ENCODE results near the gene ENDOG. TPM values are rescaled to one million over a fixed set of nuclear protein-coding genes. Genes with fewer than 3 reads are reported as not detected.
"Not testable (repeated sequence)": the region's sequence is repeated elsewhere in the genome, so short reads cannot be mapped to it uniquely, and the experiment has no call there.

ENDOG gene
- total RNA-seq, 3 donors from 2014 or later (not counting 1 experiment from before 2014, with no cell fraction given), result 6.7 to 12.5 (median 8.3) TPM

DNA sequence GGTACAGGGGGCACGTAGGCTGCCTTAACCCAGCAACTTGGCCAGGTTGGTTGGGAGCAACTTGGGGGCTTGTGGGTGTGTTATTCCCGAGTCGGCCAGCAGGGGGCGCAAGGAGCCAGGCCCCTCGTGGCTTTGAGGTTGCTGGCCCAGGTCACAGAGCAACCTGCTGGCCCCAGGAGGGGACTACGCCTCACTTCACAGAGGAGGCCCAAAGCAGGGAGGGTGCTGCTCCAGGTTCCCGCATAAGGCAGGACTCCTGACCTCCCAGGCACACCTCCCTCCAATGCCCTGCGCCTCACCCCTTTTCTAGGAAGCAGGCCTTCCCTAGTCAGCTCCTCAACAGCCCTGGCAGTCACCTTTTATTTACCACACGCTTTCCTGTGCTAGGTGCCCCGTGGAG, 45.3 kb downstream of the ENDOG start:
- H3K27ac Mint-ChIP-seq, result peak overlapping the region in 1 of 2 donors; percentile 14
- intact Hi-C loops (cut with micrococcal nuclease), result loop anchor here (1.0 to 5.0 kb wide), 3 partner anchors 18 to 84 kb away; partner anchors contain the start of genes DOLK, KYAT1 and NUP188

DNA sequence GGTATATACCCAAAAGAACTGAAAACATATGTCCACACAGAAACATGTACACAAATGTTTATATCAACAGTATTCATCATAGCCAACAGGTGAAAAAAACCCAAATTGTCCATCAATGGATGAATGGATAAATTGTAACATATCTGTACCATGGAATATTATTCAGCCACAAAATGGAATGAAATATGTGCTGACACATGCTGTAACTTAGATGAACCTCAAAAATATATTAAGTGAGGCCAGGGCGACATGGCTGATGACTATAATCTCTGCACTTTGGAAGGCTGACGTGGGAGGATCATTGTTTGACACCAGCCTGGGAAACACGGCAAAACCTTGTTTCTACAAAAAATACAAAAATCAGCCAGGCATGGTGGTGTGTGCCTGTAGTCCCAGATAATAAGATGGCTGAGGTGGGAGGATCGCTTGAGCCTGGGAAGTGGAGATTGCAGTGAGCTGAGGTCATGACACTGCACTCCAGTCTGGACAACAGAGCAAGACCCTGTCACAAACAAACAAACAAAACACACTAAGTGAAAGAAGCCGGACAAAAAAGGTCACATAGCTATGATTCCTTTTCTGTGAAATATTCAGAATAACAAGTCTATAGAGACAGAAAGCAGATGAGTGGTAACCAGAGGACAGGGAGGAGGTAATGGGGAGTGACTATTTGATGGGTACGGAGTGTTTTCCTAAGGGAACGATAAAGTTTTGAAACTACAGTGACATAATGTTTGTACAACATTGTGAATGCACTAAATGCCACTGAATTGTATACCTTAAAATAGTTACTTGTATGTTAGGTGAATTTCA, 52.0 kb downstream of the ENDOG start:
- DNase-seq, result no peak
- WGBS (ENCODE audit: insufficient coverage), result 97% methylated on average over 5 of the region's 7 CpGs
- no peaks in the 10 kb centered on the region for H3K27me3 ChIP-seq (ENCODE audit: control insufficient read depth, insufficient read depth, low read length)
- intact Hi-C loops (cut with micrococcal nuclease), result no loop called here
- ATAC-seq, result no peak
- Mint-ChIP-seq H3K4me3 (no peak overlapping the region), H3K27me3 (ENCODE audit: low read depth in 2 of 2) (no peaks in the 10 kb centered on the region), H3K36me3 (no peaks in the 10 kb centered on the region), H3K9me3 (no peaks in the 10 kb centered on the region), H3K27ac (no peak overlapping the region), H3K4me1 (no peaks in the 10 kb centered on the region)
- TF ChIP-seq CTCF (IDR thresholded peaks at IDR 0.05), result no peak
- no peak overlapping the region for H3K27ac ChIP-seq (ENCODE audit: low read length)
- no peaks in the 10 kb centered on the region for H3K36me3 ChIP-seq (ENCODE audit: control insufficient read depth, insufficient read depth, low read length)
- no peaks in the 10 kb centered on the region for H3K4me1 ChIP-seq (ENCODE audit: control insufficient read depth, insufficient read depth, low read length)
- no peaks in the 10 kb centered on the region for H3K9me3 ChIP-seq (ENCODE audit: control insufficient read depth, insufficient read depth, low read length)
- no peak overlapping the region for H3K4me3 ChIP-seq (ENCODE audit: low read length)

More for the DNA sequence above, 45.3 kb downstream of the ENDOG start:
- Histone ChIP-seq H3K4me1 (ENCODE audit: control insufficient read depth, insufficient read depth, low read length) (peaks cover 5% of the 10 kb centered on the region), H3K27me3 (ENCODE audit: control insufficient read depth, insufficient read depth, low read length) (no peaks in the 10 kb centered on the region), H3K36me3 (ENCODE audit: control insufficient read depth, insufficient read depth, low read length) (no peaks in the 10 kb centered on the region), H3K9me3 (ENCODE audit: control insufficient read depth, insufficient read depth, low read length) (no peaks in the 10 kb centered on the region), H3K4me3 (ENCODE audit: low read length) (no peak overlapping the region), H3K27ac (ENCODE audit: low read length) (no peak overlapping the region)
- peak; percentile 94 for TF ChIP-seq CTCF (IDR thresholded peaks at IDR 0.05)
- DNase-seq, result peak; percentile 85 to 90
- WGBS (ENCODE audit: insufficient coverage), result 23% methylated on average over 10 of the region's 10 CpGs
- Mint-ChIP-seq H3K9me3 (no peaks in the 10 kb centered on the region), H3K4me3 (no peak overlapping the region), H3K4me1 (peaks cover 0 to 6% of the 10 kb centered on the region in 2 donors), H3K27me3 (ENCODE audit: low read depth in 2 of 2) (no peaks in the 10 kb centered on the region), H3K36me3 (no peaks in the 10 kb centered on the region)
- peak; percentile 90 to 100 (median 98) for ATAC-seq

GRCh38 chr9:128870941-128871265, 52.6 kb downstream of the ENDOG start:
- H3K27me3 Mint-ChIP-seq (ENCODE audit: low read depth in 2 of 2); H3K27me3 ChIP-seq (ENCODE audit: control insufficient read depth, insufficient read depth, low read length); H3K4me3 Mint-ChIP-seq; H3K36me3 ChIP-seq (ENCODE audit: control insufficient read depth, insufficient read depth, low read length); DNase-seq; H3K4me1 Mint-ChIP-seq; H3K27ac Mint-ChIP-seq; H3K27ac ChIP-seq (ENCODE audit: low read length); H3K36me3 Mint-ChIP-seq; H3K9me3 Mint-ChIP-seq; intact Hi-C loops (cut with micrococcal nuclease); H3K9me3 ChIP-seq (ENCODE audit: control insufficient read depth, insufficient read depth, low read length); H3K4me1 ChIP-seq (ENCODE audit: control insufficient read depth, insufficient read depth, low read length); H3K4me3 ChIP-seq (ENCODE audit: low read length); ATAC-seq: not testable (repeated sequence)
- 88% methylated on average over 7 of the region's 7 CpGs for WGBS (ENCODE audit: insufficient coverage)

Other genes with a start within 250 kb of the ENDOG start
- gene DYNC2I2, start 161.7 kb upstream of the ENDOG start, total RNA-seq, result 1 to 10 TPM; 5.2 to 6.3 (median 5.5) TPM
- gene SET, start 129.3 kb upstream of the ENDOG start, total RNA-seq, result 100 to 1,000 TPM; 331 to 341 (median 334) TPM
- 1 to 10 TPM; 3.6 to 4.5 (median 3.9) TPM for gene PKN3, start 116.0 kb upstream of the ENDOG start, total RNA-seq
- gene ZDHHC12, start 94.4 kb upstream of the ENDOG start, total RNA-seq, result 10 to 100 TPM; 26.1 to 37.1 (median 28.6) TPM
- gene ZER1, start 46.6 kb upstream of the ENDOG start, total RNA-seq, result 10 to 100 TPM; 35.0 to 37.4 (median 35.2) TPM
- 10 to 100 TPM; 31.5 to 34.5 (median 33.7) TPM for gene TBC1D13, start 31.2 kb upstream of the ENDOG start, total RNA-seq
- gene SPOUT1, start 11.3 kb downstream of the ENDOG start, total RNA-seq, result 10 to 100 TPM; 35.8 to 49.2 (median 40.1) TPM
- gene KYAT1, start 63.5 kb downstream of the ENDOG start, total RNA-seq, result 10 to 100 TPM in 1 of 3 donors, 1 to 10 TPM in 2; 8.9 to 11.3 (median 9.1) TPM
- gene LRRC8A, start 63.6 kb downstream of the ENDOG start, total RNA-seq, result 10 to 100 TPM; 60.0 to 82.9 (median 67.9) TPM
- gene PHYHD1, start 102.5 kb downstream of the ENDOG start, total RNA-seq, result 1 to 10 TPM; 5.4 to 6.0 (median 5.4) TPM
- gene DOLK, start 129.1 kb downstream of the ENDOG start, total RNA-seq, result 1 to 10 TPM; 4.8 to 8.9 (median 6.7) TPM
- 10 to 100 TPM; 53.9 to 66.4 (median 58.3) TPM for gene NUP188, start 129.2 kb downstream of the ENDOG start, total RNA-seq
- 10 to 100 TPM; 50.3 to 67.1 (median 65.4) TPM for gene SH3GLB2, start 209.8 kb downstream of the ENDOG start, total RNA-seq
- 10 to 100 TPM; 67.3 to 77.9 (median 73.9) TPM for gene MIGA2, start 218.1 kb downstream of the ENDOG start, total RNA-seq